Measurements from ENCODE around the gene PAQR7. TPM values are rescaled to one million over a fixed set of nuclear protein-coding genes. Genes with fewer than 3 reads are reported as not detected.

The PAQR7 gene
- total RNA-seq, 1 experiment from 2014 or later = 6.7 TPM

DNA sequence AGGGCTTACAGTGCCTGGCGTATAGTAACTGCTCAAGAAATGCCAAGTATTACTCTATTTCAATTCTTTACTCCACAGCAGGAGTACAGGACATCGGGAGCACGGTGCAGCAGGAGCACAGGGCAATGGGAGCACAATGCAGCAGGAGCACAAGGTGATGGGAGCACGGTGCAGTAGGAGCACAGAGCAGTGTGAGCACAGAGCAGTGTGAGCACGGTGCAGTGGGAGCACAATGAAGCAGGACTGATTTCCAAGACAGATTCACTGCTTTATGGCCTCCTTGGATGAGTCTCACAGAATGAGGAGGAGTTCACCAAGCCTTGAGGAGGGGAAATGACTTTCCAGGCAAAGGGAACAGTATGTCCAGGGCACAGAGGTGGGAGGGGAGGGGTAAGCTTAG lies 5.0 kb upstream of the PAQR7 start:
- ChIA-PET POLR2A (no interaction called here), CTCF (interaction anchor here (1.4 kb wide), 1 partner anchor 15 kb away, joined by 6 read pairs; no protein-coding TSS in a partner anchor)
- TF ChIP-seq ZNF138 (CRISPR knock-in tag; conservative IDR thresholded peaks at IDR 0.05) (no peak), ZNF263 (CRISPR knock-in tag; IDR thresholded peaks at IDR 0.05; ENCODE audit: low read depth) (peak; percentile 77; the same call in 1 of the 2 replicates)
- peak; percentile 2 for DNase-seq (ENCODE audit: low spot score)
- Mint-ChIP-seq H3K4me1 (peaks cover 8% of the 10 kb centered on the region), H3K36me3 (no peaks in the 10 kb centered on the region), H3K27ac (no peak overlapping the region), H3K9me3 (no peaks in the 10 kb centered on the region), H3K27me3 (ENCODE audit: low read depth) (peaks cover 21% of the 10 kb centered on the region), H3K4me3 (no peak overlapping the region)
- ATAC-seq = no peak

DNA sequence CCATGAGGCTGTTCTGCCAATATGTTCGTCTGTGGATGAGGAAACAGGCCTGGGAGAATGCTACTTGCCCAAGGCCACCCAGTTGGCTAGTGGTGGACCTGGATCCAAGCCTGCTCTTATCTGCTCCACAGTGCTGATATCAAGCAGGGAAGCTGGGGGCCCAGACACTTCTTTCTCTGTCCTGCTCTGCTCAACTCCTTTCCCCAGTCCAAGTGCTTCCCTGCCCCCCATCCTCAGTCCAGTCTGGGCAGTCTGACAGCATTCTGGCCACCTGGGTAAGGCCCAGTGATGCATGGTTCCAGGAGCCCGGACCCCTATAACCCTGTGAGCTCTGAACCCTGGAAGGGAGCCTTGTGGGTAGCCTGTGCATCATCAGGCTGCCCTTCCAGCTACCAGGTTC lies 4.2 kb upstream of the PAQR7 start:
- ATAC-seq = no peak
- POLR2A ChIA-PET = no interaction called here
- no peak overlapping the region for H3K4me3 Mint-ChIP-seq
- DNase-seq (ENCODE audit: low spot score) = no peak
- no peak overlapping the region for H3K27ac Mint-ChIP-seq
- H3K4me1 Mint-ChIP-seq = peaks cover 12% of the 10 kb centered on the region
- peaks cover 21% of the 10 kb centered on the region for H3K27me3 Mint-ChIP-seq (ENCODE audit: low read depth)
- no peaks in the 10 kb centered on the region for H3K9me3 Mint-ChIP-seq
- no peaks in the 10 kb centered on the region for H3K36me3 Mint-ChIP-seq
- CTCF ChIA-PET = no interaction called here
- no peak for TF ChIP-seq GTF2I (CRISPR knock-in tag; conservative IDR thresholded peaks at IDR 0.05)
- no peak for TF ChIP-seq ZNF263 (CRISPR knock-in tag; IDR thresholded peaks at IDR 0.05; ENCODE audit: low read depth)
- no peak for TF ChIP-seq TEAD4 (CRISPR knock-in tag; IDR thresholded peaks at IDR 0.05)
- TF ChIP-seq SP1 (CRISPR knock-in tag; conservative IDR thresholded peaks at IDR 0.05) = no peak
- TF ChIP-seq KAT7 (CRISPR knock-in tag; IDR thresholded peaks at IDR 0.05; ENCODE audit: borderline replicate concordance) = no peak
- TF ChIP-seq, protein P1, sequence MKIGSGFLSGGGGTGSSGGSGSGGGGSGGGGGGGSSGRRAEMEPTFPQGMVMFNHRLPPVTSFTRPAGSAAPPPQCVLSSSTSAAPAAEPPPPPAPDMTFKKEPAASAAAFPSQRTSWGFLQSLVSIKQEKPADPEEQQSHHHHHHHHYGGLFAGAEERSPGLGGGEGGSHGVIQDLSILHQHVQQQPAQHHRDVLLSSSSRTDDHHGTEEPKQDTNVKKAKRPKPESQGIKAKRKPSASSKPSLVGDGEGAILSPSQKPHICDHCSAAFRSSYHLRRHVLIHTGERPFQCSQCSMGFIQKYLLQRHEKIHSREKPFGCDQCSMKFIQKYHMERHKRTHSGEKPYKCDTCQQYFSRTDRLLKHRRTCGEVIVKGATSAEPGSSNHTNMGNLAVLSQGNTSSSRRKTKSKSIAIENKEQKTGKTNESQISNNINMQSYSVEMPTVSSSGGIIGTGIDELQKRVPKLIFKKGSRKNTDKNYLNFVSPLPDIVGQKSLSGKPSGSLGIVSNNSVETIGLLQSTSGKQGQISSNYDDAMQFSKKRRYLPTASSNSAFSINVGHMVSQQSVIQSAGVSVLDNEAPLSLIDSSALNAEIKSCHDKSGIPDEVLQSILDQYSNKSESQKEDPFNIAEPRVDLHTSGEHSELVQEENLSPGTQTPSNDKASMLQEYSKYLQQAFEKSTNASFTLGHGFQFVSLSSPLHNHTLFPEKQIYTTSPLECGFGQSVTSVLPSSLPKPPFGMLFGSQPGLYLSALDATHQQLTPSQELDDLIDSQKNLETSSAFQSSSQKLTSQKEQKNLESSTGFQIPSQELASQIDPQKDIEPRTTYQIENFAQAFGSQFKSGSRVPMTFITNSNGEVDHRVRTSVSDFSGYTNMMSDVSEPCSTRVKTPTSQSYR (CRISPR knock-in tag; IDR thresholded peaks at IDR 0.05) = no peak
- TF ChIP-seq NFE2L1 (CRISPR knock-in tag; IDR thresholded peaks at IDR 0.05) = no peak
- TF ChIP-seq, protein P2, sequence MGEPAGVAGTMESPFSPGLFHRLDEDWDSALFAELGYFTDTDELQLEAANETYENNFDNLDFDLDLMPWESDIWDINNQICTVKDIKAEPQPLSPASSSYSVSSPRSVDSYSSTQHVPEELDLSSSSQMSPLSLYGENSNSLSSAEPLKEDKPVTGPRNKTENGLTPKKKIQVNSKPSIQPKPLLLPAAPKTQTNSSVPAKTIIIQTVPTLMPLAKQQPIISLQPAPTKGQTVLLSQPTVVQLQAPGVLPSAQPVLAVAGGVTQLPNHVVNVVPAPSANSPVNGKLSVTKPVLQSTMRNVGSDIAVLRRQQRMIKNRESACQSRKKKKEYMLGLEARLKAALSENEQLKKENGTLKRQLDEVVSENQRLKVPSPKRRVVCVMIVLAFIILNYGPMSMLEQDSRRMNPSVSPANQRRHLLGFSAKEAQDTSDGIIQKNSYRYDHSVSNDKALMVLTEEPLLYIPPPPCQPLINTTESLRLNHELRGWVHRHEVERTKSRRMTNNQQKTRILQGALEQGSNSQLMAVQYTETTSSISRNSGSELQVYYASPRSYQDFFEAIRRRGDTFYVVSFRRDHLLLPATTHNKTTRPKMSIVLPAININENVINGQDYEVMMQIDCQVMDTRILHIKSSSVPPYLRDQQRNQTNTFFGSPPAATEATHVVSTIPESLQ (CRISPR knock-in tag; IDR thresholded peaks at IDR 0.05) = no peak
- TF ChIP-seq, protein P3, sequence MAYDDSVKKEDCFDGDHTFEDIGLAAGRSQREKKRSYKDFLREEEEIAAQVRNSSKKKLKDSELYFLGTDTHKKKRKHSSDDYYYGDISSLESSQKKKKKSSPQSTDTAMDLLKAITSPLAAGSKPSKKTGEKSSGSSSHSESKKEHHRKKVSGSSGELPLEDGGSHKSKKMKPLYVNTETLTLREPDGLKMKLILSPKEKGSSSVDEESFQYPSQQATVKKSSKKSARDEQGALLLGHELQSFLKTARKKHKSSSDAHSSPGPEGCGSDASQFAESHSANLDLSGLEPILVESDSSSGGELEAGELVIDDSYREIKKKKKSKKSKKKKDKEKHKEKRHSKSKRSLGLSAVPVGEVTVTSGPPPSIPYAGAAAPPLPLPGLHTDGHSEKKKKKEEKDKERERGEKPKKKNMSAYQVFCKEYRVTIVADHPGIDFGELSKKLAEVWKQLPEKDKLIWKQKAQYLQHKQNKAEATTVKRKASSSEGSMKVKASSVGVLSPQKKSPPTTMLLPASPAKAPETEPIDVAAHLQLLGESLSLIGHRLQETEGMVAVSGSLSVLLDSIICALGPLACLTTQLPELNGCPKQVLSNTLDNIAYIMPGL (CRISPR knock-in tag; IDR thresholded peaks at IDR 0.05) = no peak
- TF ChIP-seq, protein P4, sequence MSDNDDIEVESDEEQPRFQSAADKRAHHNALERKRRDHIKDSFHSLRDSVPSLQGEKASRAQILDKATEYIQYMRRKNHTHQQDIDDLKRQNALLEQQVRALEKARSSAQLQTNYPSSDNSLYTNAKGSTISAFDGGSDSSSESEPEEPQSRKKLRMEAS (CRISPR knock-in tag; IDR thresholded peaks at IDR 0.05) = no peak

DNA sequence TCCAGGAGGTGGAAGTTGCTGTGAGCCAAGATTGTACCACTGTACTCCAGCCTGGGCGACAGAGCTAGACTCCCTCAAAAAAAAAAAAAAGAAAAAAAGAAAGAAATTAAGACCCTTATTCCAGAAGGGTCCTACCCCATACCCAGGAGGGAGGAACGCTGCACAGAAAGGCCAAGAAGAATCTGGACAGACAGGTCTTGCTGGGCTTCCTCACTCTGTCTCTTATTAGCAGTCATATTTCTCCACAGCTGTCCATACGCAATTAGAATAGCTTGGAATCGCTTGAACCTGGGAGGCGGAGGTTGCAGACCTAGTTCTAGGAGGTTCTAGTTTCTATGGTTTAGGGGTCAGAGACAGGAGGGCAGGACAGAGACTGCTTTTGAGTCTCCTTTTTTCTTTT lies 3.2 kb upstream of the PAQR7 start:
- POLR2A ChIA-PET = no interaction called here
- no peak overlapping the region for H3K4me3 Mint-ChIP-seq

More for the DNA sequence above, 3.2 kb upstream of the PAQR7 start:
- H3K27ac Mint-ChIP-seq = no peak overlapping the region
- CTCF ChIA-PET = interaction anchor here (0.5 to 1.0 kb wide), 2 partner anchors 17 to 22 kb away, joined by 3 to 4 read pairs; no protein-coding TSS in a partner anchor
- ATAC-seq = no peak
- DNase-seq (ENCODE audit: low spot score) = no peak
- H3K4me1 Mint-ChIP-seq = peaks cover 12% of the 10 kb centered on the region
- no peaks in the 10 kb centered on the region for H3K9me3 Mint-ChIP-seq
- TF ChIP-seq KAT7 (CRISPR knock-in tag; IDR thresholded peaks at IDR 0.05; ENCODE audit: borderline replicate concordance) = no peak
- no peak for TF ChIP-seq RORB (CRISPR knock-in tag; IDR thresholded peaks at IDR 0.05)
- TF ChIP-seq TP53 (CRISPR knock-in tag; IDR thresholded peaks at IDR 0.05) = no peak
- no peak for TF ChIP-seq FOXK1 (CRISPR knock-in tag; IDR thresholded peaks at IDR 0.05)
- TF ChIP-seq, protein P5, sequence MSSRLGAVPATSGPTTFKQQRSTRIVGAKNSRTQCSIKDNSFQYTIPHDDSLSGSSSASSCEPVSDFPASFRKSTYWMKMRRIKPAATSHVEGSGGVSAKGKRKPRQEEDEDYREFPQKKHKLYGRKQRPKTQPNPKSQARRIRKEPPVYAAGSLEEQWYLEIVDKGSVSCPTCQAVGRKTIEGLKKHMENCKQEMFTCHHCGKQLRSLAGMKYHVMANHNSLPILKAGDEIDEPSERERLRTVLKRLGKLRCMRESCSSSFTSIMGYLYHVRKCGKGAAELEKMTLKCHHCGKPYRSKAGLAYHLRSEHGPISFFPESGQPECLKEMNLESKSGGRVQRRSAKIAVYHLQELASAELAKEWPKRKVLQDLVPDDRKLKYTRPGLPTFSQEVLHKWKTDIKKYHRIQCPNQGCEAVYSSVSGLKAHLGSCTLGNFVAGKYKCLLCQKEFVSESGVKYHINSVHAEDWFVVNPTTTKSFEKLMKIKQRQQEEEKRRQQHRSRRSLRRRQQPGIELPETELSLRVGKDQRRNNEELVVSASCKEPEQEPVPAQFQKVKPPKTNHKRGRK (CRISPR knock-in tag; IDR thresholded peaks at IDR 0.05; ENCODE audit: borderline replicate concordance) = no peak
- TF ChIP-seq, protein P6, sequence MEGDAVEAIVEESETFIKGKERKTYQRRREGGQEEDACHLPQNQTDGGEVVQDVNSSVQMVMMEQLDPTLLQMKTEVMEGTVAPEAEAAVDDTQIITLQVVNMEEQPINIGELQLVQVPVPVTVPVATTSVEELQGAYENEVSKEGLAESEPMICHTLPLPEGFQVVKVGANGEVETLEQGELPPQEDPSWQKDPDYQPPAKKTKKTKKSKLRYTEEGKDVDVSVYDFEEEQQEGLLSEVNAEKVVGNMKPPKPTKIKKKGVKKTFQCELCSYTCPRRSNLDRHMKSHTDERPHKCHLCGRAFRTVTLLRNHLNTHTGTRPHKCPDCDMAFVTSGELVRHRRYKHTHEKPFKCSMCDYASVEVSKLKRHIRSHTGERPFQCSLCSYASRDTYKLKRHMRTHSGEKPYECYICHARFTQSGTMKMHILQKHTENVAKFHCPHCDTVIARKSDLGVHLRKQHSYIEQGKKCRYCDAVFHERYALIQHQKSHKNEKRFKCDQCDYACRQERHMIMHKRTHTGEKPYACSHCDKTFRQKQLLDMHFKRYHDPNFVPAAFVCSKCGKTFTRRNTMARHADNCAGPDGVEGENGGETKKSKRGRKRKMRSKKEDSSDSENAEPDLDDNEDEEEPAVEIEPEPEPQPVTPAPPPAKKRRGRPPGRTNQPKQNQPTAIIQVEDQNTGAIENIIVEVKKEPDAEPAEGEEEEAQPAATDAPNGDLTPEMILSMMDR (IDR thresholded peaks at IDR 0.05) = no peak
- TF ChIP-seq, protein P3 (CRISPR knock-in tag; IDR thresholded peaks at IDR 0.05) = no peak
- no peak for TF ChIP-seq TCF7 (CRISPR knock-in tag; IDR thresholded peaks at IDR 0.05; ENCODE audit: low read depth)
- TF ChIP-seq PRRX2 (CRISPR knock-in tag; IDR thresholded peaks at IDR 0.05) = no peak
- no peak for TF ChIP-seq NR3C1 (CRISPR knock-in tag; conservative IDR thresholded peaks at IDR 0.05; ENCODE audit: low read depth)
- peaks cover 21% of the 10 kb centered on the region for H3K27me3 Mint-ChIP-seq (ENCODE audit: low read depth)
- H3K36me3 Mint-ChIP-seq = no peaks in the 10 kb centered on the region

Measured in WTC11 (cell line).